WTC11 (cell line): ENCODE measurements around the gene MYBPC2.

Experiments used
- AFF4 ChIP-seq: sonication (generic); formaldehyde crosslinking; IDR thresholded peaks from 2 replicates; pipeline ENCODE4 v1.8.1; 2023; ENCODE audit warnings: mild to moderate bottlenecking, missing genetic modification reagents, borderline replicate concordance
- ATF6 ChIP-seq: sonication (generic); formaldehyde crosslinking; IDR thresholded peaks from 2 replicates; pipeline ENCODE4 v1.8.1; 2023; ENCODE audit warnings: mild to moderate bottlenecking, missing genetic modification reagents
- CREB1 ChIP-seq: sonication (generic); formaldehyde crosslinking; IDR thresholded peaks from 2 replicates; pipeline ENCODE4 v1.8.0; 2023; ENCODE audit warnings: mild to moderate bottlenecking, missing genetic modification reagents
- CTCF ChIP-seq: fragments of 200-600 bp; IDR thresholded peaks from 2 replicates; pipeline ENCODE4 v1.8.0; 2022; ENCODE audit warnings: antibody characterized with exemption
- MAX ChIP-seq: sonication (generic); formaldehyde crosslinking; IDR thresholded peaks from 2 replicates; pipeline ENCODE4 v1.8.0; 2022; ENCODE audit warnings: mild to moderate bottlenecking, missing genetic modification reagents
- NFYB ChIP-seq: sonication (generic); formaldehyde crosslinking; conservative IDR thresholded peaks from 2 replicates; pipeline ENCODE4 v1.8.0; 2022; ENCODE audit warnings: low read depth, missing genetic modification reagents
- RELA ChIP-seq: sonication (generic); formaldehyde crosslinking; IDR thresholded peaks from 2 replicates; pipeline ENCODE4 v1.8.1; 2022; ENCODE audit warnings: missing genetic modification reagents, mild to moderate bottlenecking, borderline replicate concordance
- SP1 ChIP-seq: sonication (generic); formaldehyde crosslinking; conservative IDR thresholded peaks from 2 replicates; pipeline ENCODE4 v1.8.1; 2022; ENCODE audit warnings: missing genetic modification reagents
- USF2 ChIP-seq: sonication (generic); formaldehyde crosslinking; IDR thresholded peaks from 2 replicates; pipeline ENCODE4 v1.8.1; 2023; ENCODE audit warnings: mild to moderate bottlenecking, missing genetic modification reagents, moderate library complexity
- ZNF232 ChIP-seq: sonication (generic); formaldehyde crosslinking; IDR thresholded peaks from 2 replicates; pipeline ENCODE4 v1.8.0; 2022; ENCODE audit warnings: mild to moderate bottlenecking, missing genetic modification reagents

- TF ChIP-seq NFYB (CRISPR knock-in tag) (no peak), AFF4 (CRISPR knock-in tag) (no peak), CREB1 (CRISPR knock-in tag) (no peak), CTCF (no peak), USF2 (CRISPR knock-in tag) (no peak), SP1 (CRISPR knock-in tag) (no peak), ZNF232 (no peak), MAX (CRISPR knock-in tag) (no peak), RELA (no peak), ATF6 (CRISPR knock-in tag) (no peak)
These were observed 50.2 kb downstream of the MYBPC2 start for GRCh38 chr19:50482916-50483315.
